ENCODE measurements around the gene HPD. TPM values are rescaled to one million over a fixed set of nuclear protein-coding genes. Genes with fewer than 3 reads are reported as not detected.

Gene HPD
- total RNA-seq, 4 donors from 2014 or later: 1.9 TPM; not detected in 3

DNA sequence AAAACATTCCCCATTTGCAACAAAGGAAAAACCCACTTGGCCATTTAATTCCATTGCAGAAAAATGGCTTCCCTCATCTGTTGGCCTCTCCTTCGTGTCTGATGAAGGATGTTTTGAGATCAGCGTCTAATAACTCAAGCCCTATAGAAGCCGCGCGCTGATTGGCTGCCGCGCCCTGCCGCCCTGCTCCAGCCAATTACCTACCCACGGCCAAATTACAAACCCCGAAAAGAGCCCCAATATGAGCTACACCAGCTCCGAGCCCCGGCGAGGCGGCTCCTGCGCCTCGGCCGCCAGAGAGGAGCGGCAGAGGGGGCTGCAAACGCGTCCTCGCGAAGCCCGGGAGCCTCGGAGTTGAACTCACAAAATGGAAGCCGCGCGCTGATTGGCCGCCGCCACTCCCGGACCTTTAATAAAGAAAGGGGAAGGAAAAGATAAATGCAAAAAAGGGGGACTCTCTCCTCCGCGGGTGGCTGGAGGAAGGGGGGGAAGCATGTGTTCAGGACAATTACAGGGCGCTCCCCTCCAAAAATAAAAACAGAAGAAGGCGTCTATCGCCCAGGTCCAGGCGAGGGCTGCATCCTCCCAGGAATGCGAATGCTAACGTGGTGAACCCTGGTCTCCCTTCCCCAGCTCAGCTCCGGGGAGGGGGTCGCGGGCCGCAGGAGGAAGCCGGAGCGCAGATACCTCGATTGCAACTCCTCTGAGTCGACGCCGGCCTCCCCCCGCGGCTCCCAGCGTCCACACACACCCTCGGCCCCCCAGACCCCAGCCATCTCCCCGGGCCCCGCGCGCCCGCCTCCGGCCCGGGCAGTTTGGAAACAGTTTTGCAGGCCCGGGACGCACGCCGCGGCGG lies 55.6 kb downstream of the HPD start:
- peak; percentile 93 to 97 for TF ChIP-seq POLR2A (IDR thresholded peaks at IDR 0.05)
- TF ChIP-seq CTCF (IDR thresholded peaks at IDR 0.05): peak in 1 of 4 experiments; percentile 13
- Histone ChIP-seq H3K9me3 (no peaks in the 10 kb centered on the region), H3K27me3 (no peaks in the 10 kb centered on the region), H3K36me3 (no peaks in the 10 kb centered on the region), H3K4me3 (peak overlapping the region; percentile 79 to 85), H3K4me1 (peaks cover 10 to 25% of the 10 kb centered on the region in 2 donors), H3K27ac (peak overlapping the region; percentile 100)
- peak; percentile 89 to 94 for DNase-seq
- intact Hi-C loops (cut with DNase I; ENCODE audit: low total_unique reads): no loop called here

DNA sequence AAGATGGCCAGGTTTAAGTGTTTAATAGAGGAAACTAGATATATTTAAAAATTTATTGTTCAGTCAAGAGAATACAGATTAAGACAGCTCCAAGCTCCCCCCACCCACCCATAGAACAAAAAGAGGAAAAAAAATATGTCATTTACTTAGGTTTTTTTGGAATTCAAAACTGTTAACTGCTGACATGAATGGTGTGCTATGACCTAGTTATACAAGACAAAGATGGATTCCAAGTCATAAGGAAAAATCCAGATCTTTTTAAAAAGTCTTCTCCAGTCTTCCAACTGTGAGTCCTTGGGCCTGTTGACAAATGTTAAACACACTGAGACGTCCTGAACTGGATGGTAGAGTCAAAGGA lies 56.2 kb downstream of the HPD start:
- H3K27me3 ChIP-seq: no peaks in the 10 kb centered on the region
- intact Hi-C loops (cut with DNase I; ENCODE audit: low total_unique reads): no loop called here
- DNase-seq: no peak
- H3K4me3 ChIP-seq: peak overlapping the region; percentile 79 to 85
- H3K36me3 ChIP-seq: no peaks in the 10 kb centered on the region
- H3K9me3 ChIP-seq: no peaks in the 10 kb centered on the region
- peaks cover 16 to 31% of the 10 kb centered on the region in 2 donors for H3K4me1 ChIP-seq
- H3K27ac ChIP-seq: peak overlapping the region; percentile 100
- TF ChIP-seq POLR2A (IDR thresholded peaks at IDR 0.05): no peak
- TF ChIP-seq CTCF (IDR thresholded peaks at IDR 0.05): peak in 1 of 4 experiments; percentile 16

GRCh38 chr12:121801595-121802484 lies 56.8 kb downstream of the HPD start:
- H3K9me3 ChIP-seq: no peaks in the 10 kb centered on the region
- no peak for DNase-seq
- peaks cover 16 to 32% of the 10 kb centered on the region in 2 donors for H3K4me1 ChIP-seq

GRCh38 chr12:121800694-121801594 lies 57.7 kb downstream of the HPD start:
- Histone ChIP-seq H3K4me3 (peak overlapping the region; percentile 79 to 85), H3K27ac (peak overlapping the region; percentile 100), H3K27me3 (no peaks in the 10 kb centered on the region), H3K36me3 (no peaks in the 10 kb centered on the region), H3K9me3 (no peaks in the 10 kb centered on the region), H3K4me1 (peaks cover 23 to 30% of the 10 kb centered on the region in 2 donors)
- TF ChIP-seq POLR2A (IDR thresholded peaks at IDR 0.05) (peak; percentile 37 to 68), CTCF (IDR thresholded peaks at IDR 0.05) (no peak)
- intact Hi-C loops (cut with DNase I; ENCODE audit: low total_unique reads): no loop called here
- DNase-seq: peak; percentile 75 to 76

More at GRCh38 chr12:121801595-121802484, 56.8 kb downstream of the HPD start:
- intact Hi-C loops (cut with DNase I; ENCODE audit: low total_unique reads): no loop called here
- no peaks in the 10 kb centered on the region for H3K27me3 ChIP-seq
- H3K27ac ChIP-seq: peak overlapping the region; percentile 100
- peak overlapping the region; percentile 79 to 85 for H3K4me3 ChIP-seq
- H3K36me3 ChIP-seq: no peaks in the 10 kb centered on the region
- TF ChIP-seq CTCF (IDR thresholded peaks at IDR 0.05): no peak
- peak in 1 of 2 donors; percentile 7 for TF ChIP-seq POLR2A (IDR thresholded peaks at IDR 0.05)

Data from uterus (tissue), 4 donors.